IMR-90 (cell line): ENCODE results near the gene KLK13. TPM values are rescaled to one million over a fixed set of nuclear protein-coding genes. Genes with fewer than 3 reads are reported as not detected.

ENCODE experiments used
- ATAC-seq: fragments of 200-7000 bp; cut with Tn5 transposase; 2 replicates; pipeline ENCODE4 v1.9.1; 2020; ENCODE audit warnings: low read depth, mild to moderate bottlenecking, moderate library complexity
- BruUV-seq: library from RNA; stranded (reverse); fragments of 400-500 nt; replicated peaks from 2 replicates; lab custom pipeline; 2021; lab: Mats Ljungman, UMichigan
- CTCF ChIA-PET: fragments of 300-600 bp; formaldehyde crosslinking; extraction: SDS; loops from one replicate; lab custom pipeline; 2021; ENCODE audit warnings: antibody characterized with exemption; lab: Yijun Ruan, JAX
- POLR2A ChIA-PET: fragments of 300-600 bp; sonication (Branson Sonifier 250); formaldehyde crosslinking; loops from one replicate; lab custom pipeline; 2022; ENCODE audit warnings: antibody characterized with exemption; ENCODE audit not compliant: unreplicated experiment; lab: Charles Lee
- DNase-seq: peaks from one replicate; pipeline ENCODE4 v3.0.0; 2013
- H2AFZ ChIP-seq: replicated peaks from 2 replicates; pipeline ENCODE3; 2013; ENCODE audit warnings: low read length, mild to moderate bottlenecking; ENCODE audit not compliant: poor library complexity
- H2AK5ac ChIP-seq: 2 replicates; pipeline ENCODE4 v1.6.1; 2013; ENCODE audit warnings: low read depth, low read length, inconsistent platforms
- H2AK9ac ChIP-seq: replicated peaks from 2 replicates; pipeline ENCODE3; 2013; ENCODE audit warnings: mild to moderate bottlenecking, low read depth, low read length, moderate library complexity; ENCODE audit not compliant: poor library complexity
- H2BK120ac ChIP-seq: 2 replicates; pipeline ENCODE4 v1.6.1; 2013; ENCODE audit warnings: low read depth, low read length, inconsistent platforms
- H2BK15ac ChIP-seq: 3 replicates; pipeline ENCODE4 v1.6.1; 2013; ENCODE audit warnings: low read depth, low read length, inconsistent platforms
- H2BK20ac ChIP-seq: 2 replicates; pipeline ENCODE4 v1.6.1; 2013; ENCODE audit warnings: low read depth, mild to moderate bottlenecking, inconsistent platforms, low read length, moderate library complexity
- H2BK5ac ChIP-seq: 2 replicates; pipeline ENCODE4 v1.6.1; 2013; ENCODE audit warnings: mild to moderate bottlenecking, low read depth, low read length, inconsistent platforms; ENCODE audit not compliant: poor library complexity, severe bottlenecking
- H3K14ac ChIP-seq: replicated peaks from 2 replicates; pipeline ENCODE4 v1.6.1; 2013; ENCODE audit warnings: low read depth, low read length, inconsistent platforms
- H3K18ac ChIP-seq: 2 replicates; pipeline ENCODE4 v1.6.1; 2013; ENCODE audit warnings: low read depth, low read length, control low read depth
- H3K23ac ChIP-seq: 2 replicates; pipeline ENCODE4 v1.6.1; 2013; ENCODE audit warnings: low read depth, low read length, inconsistent platforms
- H3K27ac ChIP-seq: 2 replicates; pipeline ENCODE4 v1.5.1; 2013; ENCODE audit warnings: mild to moderate bottlenecking, control low read depth, low read length; ENCODE audit not compliant: insufficient read depth
- H3K27me3 ChIP-seq: 2 replicates; pipeline ENCODE4 v1.6.1; 2013; ENCODE audit warnings: low read length; ENCODE audit not compliant: control insufficient read depth, insufficient read depth
- H3K36me3 ChIP-seq: 2 replicates; pipeline ENCODE4 v1.6.1; 2013; ENCODE audit warnings: low read length, mixed read lengths; ENCODE audit not compliant: control insufficient read depth, insufficient read depth
- H3K4ac ChIP-seq: 2 replicates; pipeline ENCODE4 v1.6.1; 2013; ENCODE audit warnings: low read depth, low read length, inconsistent platforms
- H3K4me1 ChIP-seq: 2 replicates; pipeline ENCODE4 v1.6.1; 2013; ENCODE audit warnings: low read length, mixed read lengths; ENCODE audit not compliant: control insufficient read depth, insufficient read depth
- H3K4me2 ChIP-seq: 2 replicates; pipeline ENCODE4 v1.6.1; 2013; ENCODE audit warnings: low read depth, mild to moderate bottlenecking, control low read depth, low read length, moderate library complexity
- H3K4me3 ChIP-seq: 2 replicates; pipeline ENCODE4 v1.5.1; 2013; ENCODE audit warnings: low read depth, mild to moderate bottlenecking, control low read depth, low read length, moderate library complexity; ENCODE audit not compliant: insufficient read depth
- H3K56ac ChIP-seq: 2 replicates; pipeline ENCODE4 v1.6.1; 2013; ENCODE audit warnings: low read length, inconsistent platforms; ENCODE audit not compliant: insufficient read depth; ENCODE audit errors: extremely low read depth
- H3K79me1 ChIP-seq, 2 experiments: 2 replicates each; pipeline ENCODE4 v1.6.1; 2013; ENCODE audit warnings: low read length in 2 of 2, inconsistent platforms in 1 of 2, low read depth in 1 of 2
- H3K9ac ChIP-seq: 2 replicates; pipeline ENCODE4 v1.6.1; 2013; ENCODE audit warnings: low read depth, low read length, control low read depth
- H3K9me1 ChIP-seq: 2 replicates; pipeline ENCODE4 v1.6.1; 2013; ENCODE audit warnings: low read length, inconsistent platforms; ENCODE audit not compliant: insufficient read depth
- H3K9me3 ChIP-seq: 2 replicates; pipeline ENCODE4 v1.6.1; 2013; ENCODE audit warnings: low read length; ENCODE audit not compliant: control insufficient read depth, insufficient read depth
- H4K20me1 ChIP-seq: 2 replicates; pipeline ENCODE4 v1.6.1; 2013; ENCODE audit warnings: low read length, inconsistent platforms; ENCODE audit not compliant: insufficient read depth
- H4K5ac ChIP-seq: 2 replicates; pipeline ENCODE4 v1.6.1; 2013; ENCODE audit warnings: mild to moderate bottlenecking, low read depth, low read length, control low read depth
- H4K8ac ChIP-seq, 2 experiments: 2 replicates each; pipeline ENCODE4 v1.6.1; 2013; ENCODE audit warnings: low read depth in 2 of 2, low read length in 2 of 2, control low read depth in 1 of 2, inconsistent platforms in 1 of 2
- H4K91ac ChIP-seq: 2 replicates; pipeline ENCODE4 v1.6.1; 2013; ENCODE audit warnings: low read depth, low read length, inconsistent platforms; ENCODE audit not compliant: insufficient read depth
- BHLHE40 ChIP-seq: fragments of 150-350 bp; IDR thresholded peaks from 2 replicates; pipeline ENCODE4 v1.6.1; 2016; ENCODE audit warnings: mild to moderate bottlenecking, low read depth, low read length
- ELK1 ChIP-seq: fragments of 150-350 bp; IDR thresholded peaks from 2 replicates; pipeline ENCODE4 v1.6.1; 2016; ENCODE audit warnings: low read depth, mild to moderate bottlenecking, low read length, moderate library complexity, borderline replicate concordance
- MAFK ChIP-seq: IDR thresholded peaks from 2 replicates; pipeline ENCODE4 v1.6.1; 2012; ENCODE audit warnings: low read depth, low read length, improper control_type of control experiment
- RAD21 ChIP-seq: IDR thresholded peaks from 2 replicates; pipeline ENCODE4 v1.6.1; 2012; ENCODE audit warnings: low read length, improper control_type of control experiment
- USF2 ChIP-seq: fragments of 150-350 bp; IDR thresholded peaks from 2 replicates; pipeline ENCODE4 v1.6.1; 2017; ENCODE audit warnings: mild to moderate bottlenecking, antibody characterized with exemption, low read length, low read depth
- WGBS, 2 experiments: methylation state at CpG; one replicate each; pipeline versions ENCODE4 v1.1.5 to v1.1.7; 2013; ENCODE audit warnings: missing lambda C conversion rate in 2 of 2; ENCODE audit not compliant: insufficient read length in 1 of 2; ENCODE audit errors: extremely low coverage in 2 of 2; 5-methylcytosine and 5-hydroxymethylcytosine counted together
- dilution Hi-C: fragments of 300-500 bp; cut with HindIII; formaldehyde crosslinking; loops from one replicate; pipeline ENCODE4 v1.14.3; 2018; ENCODE audit warnings: low sequenced_read_pairs; ENCODE audit not compliant: unreplicated experiment
- in situ Hi-C: fragments of 300-500 bp; cut with MboI; formaldehyde crosslinking; loops from 3 replicates; pipeline ENCODE4 v1.14.3; 2019; ENCODE audit warnings: low sequenced_read_pairs, inconsistent platforms, mixed read lengths
- intact Hi-C: fragments of 100-400 bp; cut with micrococcal nuclease; formaldehyde crosslinking; loops from 2 replicates; pipeline ENCODE4 v1.10.0; 2022
- polyA plus RNA-seq, 3 experiments: library from polyadenylated mRNA; depleted of rRNA; stranded (reverse); fragments of >200 nt; gene quantifications; 2 replicates each; pipeline ENCODE4 v1.2.3, GENCODE V29; 2012; ENCODE audit warnings: low replicate concordance in 1 of 3
- total RNA-seq: library from RNA; depleted of rRNA; stranded (reverse); fragments of >200 nt; gene quantifications from 2 replicates; pipeline ENCODE4 v1.2.3, GENCODE V29; 2012

KLK13 gene
- total and polyA plus RNA-seq, 2 of the 4 experiments (the other 2 are of a cell fraction): not detected

GRCh38 chr19:51097796-51098195, 32.9 kb upstream of the KLK13 start:
- Histone ChIP-seq H3K18ac (no peak overlapping the region), H2BK120ac (no peak overlapping the region), H4K91ac (no peak overlapping the region), H4K5ac (no peak overlapping the region), H3K9me1 (no peaks in the 10 kb centered on the region; the same call in 1 of the 2 replicates), H3K14ac (no peak overlapping the region), H2BK5ac (no peak overlapping the region), H2AK5ac (no peak overlapping the region), H3K27me3 (no peaks in the 10 kb centered on the region), H3K4me1 (peaks cover 3% of the 10 kb centered on the region; the same call in 1 of the 2 replicates), H3K9me3 (no peaks in the 10 kb centered on the region), H3K4ac (no peak overlapping the region), H2AK9ac (no peak overlapping the region), H3K56ac (no peak overlapping the region), H3K4me3 (no peak overlapping the region), H4K20me1 (peaks cover 25% of the 10 kb centered on the region), H3K79me1 (peaks cover 6 to 35% of the 10 kb centered on the region in 2 experiments; a peak in 3 of 4 replicates), H4K8ac (no peak overlapping the region), H3K27ac (no peak overlapping the region), H3K36me3 (peaks cover 19% of the 10 kb centered on the region), H2AFZ (no peak overlapping the region), H3K23ac (no peak overlapping the region), H3K9ac (no peak overlapping the region), H2BK15ac (no peak overlapping the region), H3K4me2 (no peak overlapping the region), H2BK20ac (no peak overlapping the region)
- BruUV-seq: no TSS peak
- DNase-seq: no peak
- dilution Hi-C loops (no loop called here), in situ Hi-C loops (no loop called here), intact Hi-C loops (loop anchor here (5.0 kb wide), 1 partner anchor 165 kb away; no protein-coding TSS in a partner anchor)
- WGBS, 2 experiments: 83% methylated on average over 16 of the region's 20 CpGs; no CpG with 5 or more reads in 1 of the 2 experiments
- CTCF ChIA-PET: no interaction called here
- POLR2A ChIA-PET: no interaction called here
- TF ChIP-seq BHLHE40 (no peak), ELK1 (no peak), MAFK (no peak), RAD21 (no peak), USF2 (no peak)
- ATAC-seq: no peak
